Measurements from ENCODE around the gene SPATA13.

GRCh38 chr13:24182703-24183081 lies 22.2 kb downstream of the SPATA13 start:
- TF ChIP-seq GATA3 (IDR thresholded peaks at IDR 0.05; ENCODE audit: low read depth, low read length), result no peak
- no peak for TF ChIP-seq GATA2 (IDR thresholded peaks at IDR 0.05; ENCODE audit: low read depth, low read length)

All from SH-SY5Y (cell line).